HG03520 (cell line): ENCODE results near the gene STK10.

Experiments used
- ATAC-seq: cut with Tn5 transposase; IDR thresholded peaks from one replicate; pipeline ENCODE4 v1.9.1; 2021; ENCODE audit warnings: mild to moderate bottlenecking, moderate library complexity; ENCODE audit not compliant: unreplicated experiment

STK10 gene

DNA sequence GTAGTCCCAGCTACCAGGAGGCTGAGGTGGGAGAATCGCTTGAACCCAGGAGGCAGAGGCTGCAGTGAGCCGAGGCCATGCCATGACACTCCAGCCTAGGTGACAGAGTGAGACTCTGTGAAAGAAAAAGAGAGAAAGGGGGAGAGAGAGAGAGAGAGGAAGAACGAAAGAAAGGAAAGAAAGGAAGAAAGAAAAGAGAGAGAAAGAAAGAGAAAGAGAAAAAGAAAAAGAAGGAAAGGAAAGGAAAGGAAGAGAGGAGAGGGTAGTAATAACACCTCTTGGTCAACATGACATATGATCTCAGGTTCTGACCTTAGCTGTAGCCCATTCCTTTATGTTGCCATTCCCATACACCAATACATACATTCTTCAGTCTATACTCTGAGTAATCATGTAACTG is 195.7 kb downstream of the STK10 start:
- ATAC-seq = no peak
